ENCODE data around the gene DAPL1. TPM values are rescaled to one million over a fixed set of nuclear protein-coding genes. Genes with fewer than 3 reads are reported as not detected.
"Not testable (repeated sequence)": the region's sequence is repeated elsewhere in the genome, so short reads cannot be mapped to it uniquely, and the experiment has no call there.

DAPL1 gene
- total RNA-seq, 1 donor from 2014 or later: not detected

GRCh38 chr2:158841850-158842249, 46.7 kb downstream of the DAPL1 start:
- Histone ChIP-seq H3K4me1 (peaks cover 3 to 31% of the 10 kb centered on the region in 2 donors), H3K9me3 (no peaks in the 10 kb centered on the region), H3K4me3 (no peak overlapping the region), H3K36me3 (no peaks in the 10 kb centered on the region), H3K27me3 (no peaks in the 10 kb centered on the region), H3K27ac (peak overlapping the region; percentile 54 to 63)
- intact Hi-C loops (cut with DNase I): loop anchor here (5.0 kb wide), 1 partner anchor 60 kb away; no protein-coding TSS in a partner anchor
- DNase-seq (ENCODE audit: low spot score in 2 of 2): no peak
- no peak for TF ChIP-seq CTCF (IDR thresholded peaks at IDR 0.05)

- intact Hi-C loops (cut with DNase I): no loop called here
- Histone ChIP-seq H3K27me3 (no peaks in the 10 kb centered on the region), H3K4me3 (no peak overlapping the region), H3K27ac (peak overlapping the region in 1 of 2 donors; percentile 6), H3K9me3 (no peaks in the 10 kb centered on the region), H3K4me1 (peaks cover 3 to 31% of the 10 kb centered on the region in 2 donors), H3K36me3 (no peaks in the 10 kb centered on the region)
- no peak for TF ChIP-seq CTCF (IDR thresholded peaks at IDR 0.05)
- DNase-seq (ENCODE audit: low spot score in 2 of 2): no peak
These were observed 50.3 kb downstream of the DAPL1 start for GRCh38 chr2:158845444-158845843.

- Histone ChIP-seq H3K27me3 (no peaks in the 10 kb centered on the region), H3K4me1 (peaks cover 3 to 31% of the 10 kb centered on the region in 2 donors), H3K27ac (peak overlapping the region in 1 of 2 donors; percentile 19), H3K9me3 (no peaks in the 10 kb centered on the region), H3K4me3 (no peak overlapping the region), H3K36me3 (no peaks in the 10 kb centered on the region)
- TF ChIP-seq CTCF (IDR thresholded peaks at IDR 0.05): no peak
- intact Hi-C loops (cut with DNase I): no loop called here
- DNase-seq (ENCODE audit: low spot score in 2 of 2): no peak
These were observed 50.7 kb downstream of the DAPL1 start for GRCh38 chr2:158845859-158846258.

GRCh38 chr2:158847526-158847925, 52.4 kb downstream of the DAPL1 start:
- H3K4me3 ChIP-seq; DNase-seq (ENCODE audit: low spot score in 2 of 2); H3K27ac ChIP-seq; H3K9me3 ChIP-seq; H3K27me3 ChIP-seq; intact Hi-C loops (cut with DNase I); H3K36me3 ChIP-seq: not testable (repeated sequence)
- H3K4me1 ChIP-seq: peaks cover 0 to 21% of the 10 kb centered on the region in 2 donors

GRCh38 chr2:158848031-158848970, 53.2 kb downstream of the DAPL1 start:
- H3K27me3 ChIP-seq; H3K36me3 ChIP-seq; intact Hi-C loops (cut with DNase I); H3K9me3 ChIP-seq; H3K4me3 ChIP-seq; H3K27ac ChIP-seq; DNase-seq (ENCODE audit: low spot score in 2 of 2): not testable (repeated sequence)
- peaks cover 0 to 19% of the 10 kb centered on the region in 2 donors for H3K4me1 ChIP-seq

- H3K4me3 ChIP-seq; H3K9me3 ChIP-seq; H3K36me3 ChIP-seq; H3K27ac ChIP-seq; H3K4me1 ChIP-seq; intact Hi-C loops (cut with DNase I); H3K27me3 ChIP-seq; DNase-seq (ENCODE audit: low spot score in 2 of 2): not testable (repeated sequence)
These were observed 65.1 kb downstream of the DAPL1 start for GRCh38 chr2:158860179-158860578.

GRCh38 chr2:158861626-158862025, 66.5 kb downstream of the DAPL1 start:
- H3K9me3 ChIP-seq; H3K36me3 ChIP-seq; H3K27me3 ChIP-seq; H3K27ac ChIP-seq; intact Hi-C loops (cut with DNase I); H3K4me3 ChIP-seq; DNase-seq (ENCODE audit: low spot score in 2 of 2); H3K4me1 ChIP-seq: not testable (repeated sequence)

GRCh38 chr2:158865469-158865868, 70.4 kb downstream of the DAPL1 start:
- intact Hi-C loops (cut with DNase I); H3K4me1 ChIP-seq; H3K27ac ChIP-seq; H3K4me3 ChIP-seq; DNase-seq (ENCODE audit: low spot score in 2 of 2); H3K36me3 ChIP-seq; H3K27me3 ChIP-seq; H3K9me3 ChIP-seq: not testable (repeated sequence)

Other genes starting within 250 kb of the DAPL1 start
- 45.4 TPM for gene TANC1, start 173.3 kb downstream of the DAPL1 start, total RNA-seq

All from ascending aorta (tissue), 2 donors.